AG08396 (cell line): ENCODE measurements around the gene ZFAND5.

ENCODE experiments used
- DNase-seq: peaks from one replicate; pipeline ENCODE4 v3.0.0; 2012; ENCODE audit warnings: low spot score, mixed read lengths

Gene ZFAND5

DNA sequence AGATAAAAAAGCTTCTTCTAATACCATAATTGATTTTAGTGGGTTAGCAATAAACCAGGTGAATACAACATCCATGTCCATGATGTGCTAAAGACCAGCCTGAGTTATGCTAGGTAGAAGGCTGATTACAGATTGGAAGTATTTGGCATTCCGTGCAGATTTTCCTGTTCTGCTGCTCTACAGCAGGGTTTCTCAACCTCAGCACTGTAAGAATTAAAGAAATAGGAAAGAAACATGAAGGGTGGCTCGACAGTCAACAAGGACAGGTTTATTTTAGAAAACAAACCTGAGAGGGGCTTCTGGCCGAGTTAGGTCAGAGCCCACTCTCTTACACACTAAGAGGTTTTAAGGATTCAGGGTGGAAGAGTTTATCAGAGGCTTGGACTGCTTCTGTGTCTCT is 42.3 kb downstream of the ZFAND5 start:
- no peak for DNase-seq

DNA sequence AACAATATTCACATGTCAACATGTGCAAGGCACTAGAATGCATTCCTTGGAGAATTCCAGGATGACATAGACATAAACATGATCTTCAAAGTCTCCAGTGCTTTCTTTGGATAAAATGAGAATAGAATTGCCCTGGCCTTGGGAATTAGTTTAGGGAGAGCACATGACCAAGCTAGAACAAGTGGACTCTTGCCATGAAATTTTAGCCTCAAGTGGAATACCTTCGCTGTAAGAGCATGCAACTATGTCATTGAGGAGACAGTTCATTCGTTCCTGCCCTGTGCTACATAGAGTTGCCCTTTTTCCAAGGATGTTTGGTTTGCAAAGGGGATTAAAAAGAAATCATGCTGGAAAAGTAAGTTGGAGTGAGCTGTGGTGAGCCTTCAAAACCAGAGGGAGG is 42.7 kb downstream of the ZFAND5 start:
- DNase-seq = no peak

DNA sequence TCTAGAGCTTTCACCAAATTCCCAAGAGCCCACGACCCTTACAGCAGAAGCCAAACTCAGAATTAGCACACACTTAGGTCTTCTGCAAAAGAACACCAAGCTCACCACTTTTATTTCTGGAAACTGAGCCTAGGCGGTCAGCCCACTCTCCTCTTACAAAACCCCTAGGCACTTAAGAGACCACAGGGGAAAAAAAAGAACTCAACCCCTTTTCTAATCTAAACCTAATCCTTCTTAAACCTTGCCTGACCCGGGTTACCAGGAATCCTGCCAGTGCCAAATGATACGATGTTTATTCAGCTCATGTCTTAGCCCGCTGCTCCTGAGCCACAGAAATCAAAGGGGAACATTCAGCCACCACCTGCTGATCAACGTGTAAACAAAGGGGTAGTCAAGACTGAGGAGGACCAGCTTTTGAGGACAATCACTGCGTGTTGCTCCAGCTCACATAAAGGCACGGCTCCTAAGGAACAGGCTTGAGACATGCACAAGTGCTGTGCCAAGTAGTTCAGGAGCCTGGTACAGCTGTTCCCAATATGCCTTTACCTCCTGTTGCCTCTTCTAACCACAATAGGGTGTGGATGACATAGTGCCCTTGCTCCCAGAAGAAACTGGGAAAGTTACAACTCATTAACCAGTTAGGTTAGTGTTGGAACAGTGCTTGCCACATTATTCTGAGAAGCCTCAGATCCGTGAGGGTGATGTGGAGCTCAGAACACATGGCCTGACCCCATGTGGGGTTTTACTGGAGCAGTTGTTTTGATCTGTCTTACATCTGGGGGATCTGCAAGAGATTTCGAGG is 49.3 kb downstream of the ZFAND5 start:
- peak; percentile 34 for DNase-seq

DNA sequence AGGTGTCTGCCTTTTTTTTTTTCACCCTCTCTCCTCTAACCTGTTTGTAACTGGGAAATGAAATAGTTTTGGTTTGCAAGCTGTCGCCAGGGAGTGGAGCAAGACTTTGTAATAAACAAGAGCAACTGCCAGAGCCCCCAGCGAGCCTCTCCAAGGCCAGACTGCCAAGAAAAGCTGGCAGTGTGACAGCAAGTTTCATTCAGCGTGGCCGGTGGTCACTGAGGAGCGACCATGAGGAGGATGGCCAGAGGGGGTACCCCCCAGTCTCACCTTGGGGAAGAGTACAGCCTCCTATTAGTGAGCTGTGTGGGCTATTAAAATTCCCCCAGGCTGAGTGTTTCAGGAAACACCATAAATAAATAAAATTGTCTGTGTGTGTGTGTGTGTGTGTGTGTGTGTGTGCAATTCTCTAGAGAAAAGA is 49.9 kb downstream of the ZFAND5 start:
- DNase-seq = peak; percentile 50

DNA sequence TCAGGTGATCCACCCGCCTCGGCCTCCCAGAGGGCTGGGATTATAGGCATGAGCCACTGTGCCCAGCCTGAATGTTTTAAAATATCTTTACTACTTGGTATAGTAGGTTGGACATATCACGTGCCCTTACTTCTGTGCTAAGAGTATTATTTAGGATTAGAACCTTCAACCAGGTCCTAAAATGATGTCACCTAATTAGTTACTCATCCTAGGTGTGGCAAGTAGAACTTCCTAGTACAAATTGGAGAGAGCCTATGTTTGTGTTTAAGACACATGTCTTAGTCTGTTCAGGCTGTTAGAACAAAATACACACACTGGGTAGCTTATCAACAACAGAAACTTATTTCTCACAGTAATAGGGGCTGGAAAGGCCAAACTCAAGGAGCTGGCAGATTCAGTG is 51.5 kb downstream of the ZFAND5 start:
- no peak for DNase-seq

DNA sequence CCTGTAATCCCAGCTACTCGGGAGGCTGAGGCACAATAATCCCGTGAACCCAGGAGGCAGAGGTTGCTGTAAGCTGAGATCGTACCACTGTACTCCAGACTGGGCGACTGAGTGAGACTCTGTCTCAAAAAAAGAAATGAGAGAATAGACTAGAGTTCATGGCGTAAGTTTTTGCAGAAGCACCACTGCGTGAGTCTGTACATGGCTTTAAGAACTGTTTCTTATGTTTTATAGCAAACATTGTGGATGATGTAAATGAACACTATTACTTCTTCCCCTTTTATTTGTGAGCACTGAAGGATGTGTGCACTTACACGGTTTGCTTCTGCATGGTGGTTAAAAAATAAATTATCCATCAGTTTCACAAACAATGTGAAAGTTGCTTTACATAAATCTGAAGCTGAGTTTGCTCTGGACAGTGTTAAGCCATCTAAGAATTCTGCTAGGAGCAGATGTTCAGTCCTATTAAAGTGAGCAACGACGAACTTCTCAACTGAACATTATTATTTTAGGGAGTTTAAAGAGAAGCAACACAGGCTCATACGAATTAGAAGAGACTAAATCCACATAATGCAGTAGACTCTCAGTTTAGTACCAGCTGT is 52.5 kb downstream of the ZFAND5 start:
- DNase-seq = no peak

DNA sequence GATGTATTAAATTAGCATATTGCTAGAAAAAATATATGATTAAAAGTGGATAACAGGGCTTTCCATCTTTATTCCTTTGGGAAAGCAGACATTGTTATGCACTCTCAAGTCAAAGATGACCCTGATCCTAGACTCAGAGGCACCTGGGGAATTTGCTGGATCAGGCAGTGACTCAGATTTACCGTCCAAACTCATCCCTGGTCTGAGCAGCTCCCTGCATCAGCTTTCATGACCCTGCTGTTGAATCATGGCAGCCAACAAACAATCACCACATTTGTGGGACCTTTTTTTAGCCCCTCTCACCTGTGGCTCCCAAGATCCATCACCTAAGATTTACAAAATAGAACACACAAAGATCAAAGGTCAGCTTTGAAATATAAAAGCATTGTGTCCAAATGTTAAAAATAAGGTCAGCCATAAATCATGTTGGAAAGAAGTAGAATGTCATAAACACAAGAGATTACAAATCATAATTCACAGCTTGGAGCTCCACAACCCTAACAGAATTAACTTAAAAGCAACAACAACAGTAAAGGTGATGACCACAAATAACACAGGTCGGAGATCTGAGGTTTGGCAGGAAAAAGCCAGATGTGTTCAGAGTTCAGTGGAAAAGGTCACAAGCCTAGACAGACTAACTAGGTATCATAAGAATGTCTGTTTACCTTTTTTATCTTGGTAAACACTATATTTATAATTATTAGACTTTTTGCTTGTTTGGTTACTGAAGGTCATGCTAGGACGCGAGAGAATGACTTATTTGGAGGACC is 55.5 kb downstream of the ZFAND5 start:
- no peak for DNase-seq

DNA sequence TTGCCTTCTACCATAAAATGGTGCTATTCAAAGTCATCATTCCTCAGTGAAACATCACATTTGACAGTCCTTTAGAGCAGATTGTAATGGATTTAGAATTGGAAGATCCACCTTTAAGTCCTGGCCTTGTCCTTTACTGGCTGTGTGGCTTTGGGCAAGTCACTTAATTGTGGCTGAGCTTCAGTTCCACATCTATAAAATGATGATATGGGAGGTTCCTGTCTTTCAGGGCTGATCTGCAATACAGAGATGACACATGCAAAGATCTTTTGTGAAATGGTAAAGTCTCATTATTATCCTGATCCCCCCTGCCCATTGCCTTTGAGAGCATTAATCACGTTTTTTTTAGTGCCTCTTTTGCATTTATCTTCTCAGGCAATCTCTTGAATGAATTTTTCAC is 58.2 kb downstream of the ZFAND5 start:
- DNase-seq = no peak

DNA sequence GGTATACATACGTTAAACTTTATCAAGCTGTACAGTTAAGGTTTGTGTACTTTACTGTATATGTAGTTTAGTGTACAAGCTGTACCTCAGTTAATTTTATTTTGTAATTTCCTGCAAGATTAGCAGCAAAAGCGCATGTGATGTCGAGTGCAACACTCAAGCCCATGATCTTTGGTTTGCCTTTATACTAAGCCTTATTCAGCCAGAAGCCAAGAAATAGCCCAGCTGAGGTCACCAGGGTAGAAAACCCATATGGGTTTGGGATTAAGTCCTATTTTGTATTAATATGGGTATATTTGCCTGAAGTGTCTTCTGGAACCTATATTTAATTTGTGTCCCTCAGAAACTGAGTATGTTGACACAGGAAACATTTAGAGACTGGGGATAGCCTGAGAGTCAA is 59.3 kb downstream of the ZFAND5 start:
- DNase-seq = no peak

DNA sequence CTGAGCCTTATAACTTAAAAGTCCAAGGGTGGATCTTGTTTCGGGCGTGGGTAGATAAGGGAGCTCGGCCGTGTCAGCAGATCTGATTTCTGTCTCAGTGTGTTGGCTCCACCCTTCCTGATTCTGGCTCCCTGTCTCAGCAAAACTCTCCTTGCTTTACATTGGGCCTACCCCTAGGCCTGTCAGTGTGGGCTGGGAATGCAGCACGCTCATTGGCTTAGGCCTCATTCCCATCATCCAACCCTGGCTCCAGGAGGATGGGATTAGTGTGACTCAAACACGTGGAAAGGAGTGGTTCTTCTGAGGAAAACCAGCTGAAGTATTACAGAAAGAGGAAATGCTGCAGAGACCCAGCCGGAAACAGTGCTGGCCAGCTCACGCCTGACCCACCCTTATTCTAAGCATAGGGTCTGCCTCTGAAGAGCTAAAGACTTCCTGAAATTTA is 59.9 kb downstream of the ZFAND5 start:
- DNase-seq = peak; percentile 88

DNA sequence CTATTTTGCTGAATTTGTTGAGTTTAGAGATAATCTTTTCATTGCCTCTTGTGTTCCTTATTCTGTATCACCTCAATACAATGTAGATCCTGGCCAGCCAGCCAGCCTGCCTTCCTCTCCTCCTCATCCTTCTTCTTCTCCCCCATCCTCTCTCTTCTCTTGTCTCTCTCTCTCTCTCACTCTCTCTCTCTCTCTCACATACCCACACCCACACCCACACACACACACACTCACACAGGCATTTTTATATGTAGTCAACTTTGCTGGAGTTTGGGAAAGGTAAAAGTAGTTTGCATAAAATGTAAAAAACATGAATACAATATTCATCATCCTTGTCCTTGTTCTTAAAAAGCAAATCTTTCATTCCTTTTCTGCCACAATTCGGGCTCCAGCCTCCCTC is 60.5 kb downstream of the ZFAND5 start:
- no peak for DNase-seq
